ENCODE data around the gene ATP2A2.

Gene ATP2A2

GRCh38 chr12:110369992-110370391 is 88.9 kb downstream of the ATP2A2 start:
- no peak overlapping the region for H3K14ac ChIP-seq (ENCODE audit: low read length in 2 of 2)
- DNase-seq = no peak
- no peaks in the 10 kb centered on the region for H3K27me3 ChIP-seq (ENCODE audit: control insufficient read depth in 1 of 2, insufficient read depth in 1 of 2, low read length in 2 of 2)
- no peak overlapping the region for H4K91ac ChIP-seq (ENCODE audit: low read length)
- H2AFZ ChIP-seq (ENCODE audit: low read depth, low read length) = no peak overlapping the region
- H3K9me3 ChIP-seq (ENCODE audit: control insufficient read depth, low read length) = no peaks in the 10 kb centered on the region
- H3K4ac ChIP-seq (ENCODE audit: low read depth in 1 of 2, low read length in 2 of 2) = no peak overlapping the region
- peaks cover 4% of the 10 kb centered on the region for H3K4me1 ChIP-seq (ENCODE audit: control insufficient read depth, insufficient read depth, low read depth, low read length)
- no peak overlapping the region for H3K4me3 ChIP-seq (ENCODE audit: insufficient read depth in 1 of 2, low read depth in 1 of 2, low read length in 2 of 2)
- peaks cover 7% of the 10 kb centered on the region for H3K79me1 ChIP-seq (replicated peaks; ENCODE audit: low read length, poor library complexity, severe bottlenecking)
- no peak overlapping the region for H2BK5ac ChIP-seq (ENCODE audit: low read depth, low read length, poor library complexity, severe bottlenecking)
- no peak overlapping the region for H3K18ac ChIP-seq (ENCODE audit: low read depth in 1 of 2, low read length in 2 of 2)
- no peak overlapping the region for H3K9ac ChIP-seq (ENCODE audit: low read length)
- no peak overlapping the region for H2BK120ac ChIP-seq (ENCODE audit: low read depth, low read length)
- no peak overlapping the region for H2BK12ac ChIP-seq (ENCODE audit: low read length in 2 of 2)
- no peak overlapping the region for H3K23ac ChIP-seq (ENCODE audit: low read length in 2 of 2)
- no peak overlapping the region for H3K27ac ChIP-seq (ENCODE audit: low read length, poor library complexity, severe bottlenecking)
- H4K8ac ChIP-seq (ENCODE audit: low read length) = no peak overlapping the region
- WGBS = 97% methylated on average over 7 of the region's 8 CpGs
- H3K36me3 ChIP-seq (ENCODE audit: control insufficient read depth in 1 of 2, insufficient read depth in 2 of 2, low read depth in 1 of 2, low read length in 2 of 2) = peaks cover 43 to 45% of the 10 kb centered on the region in 2 experiments
- no peak overlapping the region for H2AK5ac ChIP-seq (ENCODE audit: low read length, severe bottlenecking)
- no peak overlapping the region for H2BK15ac ChIP-seq (ENCODE audit: low read depth, poor library complexity, severe bottlenecking)
- H3K4me2 ChIP-seq (ENCODE audit: low read length, poor library complexity, severe bottlenecking) = no peak overlapping the region

GRCh38 chr12:110370732-110371231 is 89.7 kb downstream of the ATP2A2 start:
- no peak overlapping the region for H3K18ac ChIP-seq (ENCODE audit: low read depth in 1 of 2, low read length in 2 of 2)
- no peaks in the 10 kb centered on the region for H3K27me3 ChIP-seq (ENCODE audit: control insufficient read depth in 1 of 2, insufficient read depth in 1 of 2, low read length in 2 of 2)
- H3K4me1 ChIP-seq (ENCODE audit: control insufficient read depth, insufficient read depth, low read depth, low read length) = peaks cover 4% of the 10 kb centered on the region
- H3K9ac ChIP-seq (ENCODE audit: low read length) = no peak overlapping the region
- H2BK5ac ChIP-seq (ENCODE audit: low read depth, low read length, poor library complexity, severe bottlenecking) = no peak overlapping the region
- peak overlapping the region; percentile 76 for H4K91ac ChIP-seq (ENCODE audit: low read length)
- no peak overlapping the region for H3K23ac ChIP-seq (ENCODE audit: low read length in 2 of 2)
- no peak overlapping the region for H3K4me2 ChIP-seq (ENCODE audit: low read length, poor library complexity, severe bottlenecking)
- no peak overlapping the region for H2AK5ac ChIP-seq (ENCODE audit: low read length, severe bottlenecking)
- no peak overlapping the region for H3K14ac ChIP-seq (ENCODE audit: low read length in 2 of 2)
- peak overlapping the region; percentile 19 for H4K8ac ChIP-seq (ENCODE audit: low read length)
- no peak overlapping the region for H3K4me3 ChIP-seq (ENCODE audit: insufficient read depth in 1 of 2, low read depth in 1 of 2, low read length in 2 of 2)
- no peak overlapping the region for H2BK15ac ChIP-seq (ENCODE audit: low read depth, poor library complexity, severe bottlenecking)
- H2BK120ac ChIP-seq (ENCODE audit: low read depth, low read length) = no peak overlapping the region
- H3K27ac ChIP-seq (ENCODE audit: low read length, poor library complexity, severe bottlenecking) = no peak overlapping the region
- H3K79me1 ChIP-seq (replicated peaks; ENCODE audit: low read length, poor library complexity, severe bottlenecking) = peaks cover 10% of the 10 kb centered on the region
- no peak overlapping the region for H2AFZ ChIP-seq (ENCODE audit: low read depth, low read length)
- no peak overlapping the region for H3K4ac ChIP-seq (ENCODE audit: low read depth in 1 of 2, low read length in 2 of 2)
- DNase-seq = no peak
- H3K36me3 ChIP-seq (ENCODE audit: control insufficient read depth in 1 of 2, insufficient read depth in 2 of 2, low read depth in 1 of 2, low read length in 2 of 2) = peaks cover 49 to 51% of the 10 kb centered on the region in 2 experiments
- WGBS = 90% methylated on average over 13 of the region's 13 CpGs
- H3K9me3 ChIP-seq (ENCODE audit: control insufficient read depth, low read length) = no peaks in the 10 kb centered on the region
- no peak overlapping the region for H2BK12ac ChIP-seq (ENCODE audit: low read length in 2 of 2)

- Histone ChIP-seq H3K23ac (ENCODE audit: low read length in 2 of 2) (peak overlapping the region in 1 of 2 experiments; percentile 63), H2AFZ (ENCODE audit: low read depth, low read length) (no peak overlapping the region), H3K4me2 (ENCODE audit: low read length, poor library complexity, severe bottlenecking) (no peak overlapping the region), H2BK5ac (ENCODE audit: low read depth, low read length, poor library complexity, severe bottlenecking) (no peak overlapping the region), H3K79me1 (replicated peaks; ENCODE audit: low read length, poor library complexity, severe bottlenecking) (peaks cover 10% of the 10 kb centered on the region), H2BK120ac (ENCODE audit: low read depth, low read length) (no peak overlapping the region), H4K91ac (ENCODE audit: low read length) (no peak overlapping the region), H3K4me3 (ENCODE audit: insufficient read depth in 1 of 2, low read depth in 1 of 2, low read length in 2 of 2) (no peak overlapping the region), H3K18ac (ENCODE audit: low read depth in 1 of 2, low read length in 2 of 2) (no peak overlapping the region), H2BK12ac (ENCODE audit: low read length in 2 of 2) (no peak overlapping the region), H3K9ac (ENCODE audit: low read length) (no peak overlapping the region), H2BK15ac (ENCODE audit: low read depth, poor library complexity, severe bottlenecking) (no peak overlapping the region), H3K14ac (ENCODE audit: low read length in 2 of 2) (no peak overlapping the region), H3K36me3 (ENCODE audit: control insufficient read depth in 1 of 2, insufficient read depth in 2 of 2, low read depth in 1 of 2, low read length in 2 of 2) (peaks cover 51 to 55% of the 10 kb centered on the region in 2 experiments), H3K4me1 (ENCODE audit: control insufficient read depth, insufficient read depth, low read depth, low read length) (peaks cover 4% of the 10 kb centered on the region), H2AK5ac (ENCODE audit: low read length, severe bottlenecking) (no peak overlapping the region), H4K8ac (ENCODE audit: low read length) (no peak overlapping the region), H3K4ac (ENCODE audit: low read depth in 1 of 2, low read length in 2 of 2) (no peak overlapping the region), H3K27ac (ENCODE audit: low read length, poor library complexity, severe bottlenecking) (no peak overlapping the region), H3K27me3 (ENCODE audit: control insufficient read depth in 1 of 2, insufficient read depth in 1 of 2, low read length in 2 of 2) (no peaks in the 10 kb centered on the region), H3K9me3 (ENCODE audit: control insufficient read depth, low read length) (no peaks in the 10 kb centered on the region)
- no peak for DNase-seq
- WGBS = 86% methylated on average over 13 of the region's 13 CpGs
These were observed 90.5 kb downstream of the ATP2A2 start for GRCh38 chr12:110371408-110372055.

GRCh38 chr12:110372056-110372425 is 91.0 kb downstream of the ATP2A2 start:
- 95% methylated on average over 7 of the region's 7 CpGs for WGBS
- H3K27me3 ChIP-seq (ENCODE audit: control insufficient read depth in 1 of 2, insufficient read depth in 1 of 2, low read length in 2 of 2) = no peaks in the 10 kb centered on the region

More at GRCh38 chr12:110372056-110372425, 91.0 kb downstream of the ATP2A2 start:
- Histone ChIP-seq H3K9me3 (ENCODE audit: control insufficient read depth, low read length) (no peaks in the 10 kb centered on the region), H2BK120ac (ENCODE audit: low read depth, low read length) (no peak overlapping the region), H3K18ac (ENCODE audit: low read depth in 1 of 2, low read length in 2 of 2) (no peak overlapping the region), H3K4ac (ENCODE audit: low read depth in 1 of 2, low read length in 2 of 2) (no peak overlapping the region), H4K91ac (ENCODE audit: low read length) (no peak overlapping the region), H4K8ac (ENCODE audit: low read length) (no peak overlapping the region), H3K36me3 (ENCODE audit: control insufficient read depth in 1 of 2, insufficient read depth in 2 of 2, low read depth in 1 of 2, low read length in 2 of 2) (peaks cover 51 to 56% of the 10 kb centered on the region in 2 experiments), H3K4me3 (ENCODE audit: insufficient read depth in 1 of 2, low read depth in 1 of 2, low read length in 2 of 2) (no peak overlapping the region), H3K4me2 (ENCODE audit: low read length, poor library complexity, severe bottlenecking) (no peak overlapping the region), H3K27ac (ENCODE audit: low read length, poor library complexity, severe bottlenecking) (no peak overlapping the region), H2BK12ac (ENCODE audit: low read length in 2 of 2) (no peak overlapping the region), H2BK15ac (ENCODE audit: low read depth, poor library complexity, severe bottlenecking) (no peak overlapping the region), H3K14ac (ENCODE audit: low read length in 2 of 2) (no peak overlapping the region), H3K23ac (ENCODE audit: low read length in 2 of 2) (no peak overlapping the region), H2BK5ac (ENCODE audit: low read depth, low read length, poor library complexity, severe bottlenecking) (no peak overlapping the region), H3K4me1 (ENCODE audit: control insufficient read depth, insufficient read depth, low read depth, low read length) (peaks cover 4% of the 10 kb centered on the region), H2AFZ (ENCODE audit: low read depth, low read length) (no peak overlapping the region), H3K9ac (ENCODE audit: low read length) (no peak overlapping the region), H2AK5ac (ENCODE audit: low read length, severe bottlenecking) (no peak overlapping the region), H3K79me1 (replicated peaks; ENCODE audit: low read length, poor library complexity, severe bottlenecking) (peaks cover 10% of the 10 kb centered on the region)
- DNase-seq = no peak

All from mesenchymal stem cell (in vitro differentiated cells and primary cell).